Stomach smooth muscle (tissue), 2 donors: ENCODE measurements around the gene FLT4.

Experiments used
- H3K27ac ChIP-seq: one replicate; pipeline ENCODE4 v1.7.0; 2013; ENCODE audit warnings: mild to moderate bottlenecking, low read length, inconsistent platforms
- H3K27me3 ChIP-seq, 2 donors: one replicate each; pipeline ENCODE4 v1.7.0; 2013; ENCODE audit warnings: low read length in 2 of 2; ENCODE audit not compliant: insufficient read depth in 2 of 2, control insufficient read depth in 1 of 2
- H3K36me3 ChIP-seq, 2 donors: one replicate each; pipeline ENCODE4 v1.7.0; 2013; ENCODE audit warnings: low read length in 2 of 2; ENCODE audit not compliant: control insufficient read depth in 2 of 2, insufficient read depth in 2 of 2
- H3K4me1 ChIP-seq: one replicate; pipeline ENCODE4 v1.7.0; 2013; ENCODE audit warnings: low read length; ENCODE audit not compliant: control insufficient read depth, insufficient read depth
- H3K4me3 ChIP-seq, 2 donors: one replicate each; pipeline ENCODE4 v1.7.0; 2013; ENCODE audit warnings: low read length in 2 of 2
- H3K9ac ChIP-seq, 2 donors: one replicate each; pipeline ENCODE4 v1.7.0; 2013; ENCODE audit warnings: low read length in 2 of 2, mild to moderate bottlenecking in 1 of 2
- H3K9me3 ChIP-seq, 2 donors: one replicate each; pipeline ENCODE4 v1.7.0; 2013; ENCODE audit warnings: low read length in 2 of 2; ENCODE audit not compliant: control insufficient read depth in 2 of 2
- donor health status: healthy.
- donor health status: Pancreatic carcinoma.

Gene FLT4

GRCh38 chr5:180595381-180596114 is 53.9 kb downstream of the FLT4 start:
- H3K4me3 ChIP-seq: no peak overlapping the region
- no peak overlapping the region for H3K27ac ChIP-seq
- H3K36me3 ChIP-seq: no peaks in the 10 kb centered on the region
- H3K4me1 ChIP-seq: peaks cover 3% of the 10 kb centered on the region
- H3K9ac ChIP-seq: no peak overlapping the region
- peaks cover 14 to 20% of the 10 kb centered on the region in 2 donors for H3K27me3 ChIP-seq
- no peaks in the 10 kb centered on the region for H3K9me3 ChIP-seq

- Histone ChIP-seq H3K4me1 (peaks cover 3% of the 10 kb centered on the region), H3K27ac (no peak overlapping the region), H3K36me3 (no peaks in the 10 kb centered on the region), H3K9me3 (no peaks in the 10 kb centered on the region), H3K9ac (no peak overlapping the region), H3K27me3 (peaks cover 17 to 25% of the 10 kb centered on the region in 2 donors), H3K4me3 (no peak overlapping the region)
These were observed 54.4 kb downstream of the FLT4 start for GRCh38 chr5:180595046-180595379.

- Histone ChIP-seq H3K4me1 (peaks cover 3% of the 10 kb centered on the region), H3K36me3 (no peaks in the 10 kb centered on the region), H3K9ac (no peak overlapping the region), H3K27ac (no peak overlapping the region), H3K27me3 (peaks cover 22 to 31% of the 10 kb centered on the region in 2 donors), H3K9me3 (no peaks in the 10 kb centered on the region), H3K4me3 (no peak overlapping the region)
These were observed 54.9 kb downstream of the FLT4 start for GRCh38 chr5:180594311-180595045.

- no peak overlapping the region for H3K27ac ChIP-seq
These were observed 55.8 kb downstream of the FLT4 start for GRCh38 chr5:180593446-180594206.

GRCh38 chr5:180592176-180592575 is 57.2 kb downstream of the FLT4 start:
- H3K27ac ChIP-seq: no peak overlapping the region
- no peaks in the 10 kb centered on the region for H3K9me3 ChIP-seq
- H3K36me3 ChIP-seq: no peaks in the 10 kb centered on the region
- peaks cover 3% of the 10 kb centered on the region for H3K4me1 ChIP-seq
- H3K4me3 ChIP-seq: no peak overlapping the region
- H3K27me3 ChIP-seq: peaks cover 20 to 35% of the 10 kb centered on the region in 2 donors
- H3K9ac ChIP-seq: no peak overlapping the region

More at GRCh38 chr5:180593446-180594206, 55.8 kb downstream of the FLT4 start:
- Histone ChIP-seq H3K36me3 (no peaks in the 10 kb centered on the region), H3K27me3 (peaks cover 22 to 35% of the 10 kb centered on the region in 2 donors), H3K9ac (no peak overlapping the region), H3K4me1 (peaks cover 3% of the 10 kb centered on the region), H3K9me3 (no peaks in the 10 kb centered on the region), H3K4me3 (no peak overlapping the region)

- Histone ChIP-seq H3K27ac (no peak within 1 kb of the TSS), H3K4me1 (peaks cover 3% of the 10 kb centered on the region), H3K9ac (no peak within 1 kb of the TSS), H3K9me3 (no peaks in the 10 kb centered on the region), H3K4me3 (no peak within 1 kb of the TSS), H3K36me3 (no peaks in the 10 kb centered on the region), H3K27me3 (peaks cover 22 to 35% of the 10 kb centered on the region in 2 donors)
These were observed 58.0 kb downstream of the FLT4 start, which contains the start of gene SCGB3A1 for GRCh38 chr5:180591311-180591887. Gene SCGB3A1, minus strand, starts transcription at chr5:180591499. Its CDS starts 37 bp downstream, at chr5:180591462.

- H3K9ac ChIP-seq: no peak overlapping the region
- peaks cover 3% of the 10 kb centered on the region for H3K4me1 ChIP-seq
- H3K36me3 ChIP-seq: no peaks in the 10 kb centered on the region
- peaks cover 22 to 35% of the 10 kb centered on the region in 2 donors for H3K27me3 ChIP-seq
- H3K27ac ChIP-seq: no peak overlapping the region
- peaks cover 0 to under 1% of the 10 kb centered on the region in 2 donors for H3K9me3 ChIP-seq
- H3K4me3 ChIP-seq: no peak overlapping the region
These were observed 58.7 kb downstream of the FLT4 start for GRCh38 chr5:180590543-180591310.

GRCh38 chr5:180589771-180590542 is 59.4 kb downstream of the FLT4 start:
- H3K9me3 ChIP-seq: peaks cover 0 to 3% of the 10 kb centered on the region in 2 donors
- no peak overlapping the region for H3K9ac ChIP-seq
- H3K27ac ChIP-seq: no peak overlapping the region
- peaks cover 22 to 35% of the 10 kb centered on the region in 2 donors for H3K27me3 ChIP-seq
- H3K4me1 ChIP-seq: peaks cover 3% of the 10 kb centered on the region
- H3K4me3 ChIP-seq: no peak overlapping the region
- H3K36me3 ChIP-seq: no peaks in the 10 kb centered on the region

GRCh38 chr5:180586870-180587269 is 62.5 kb downstream of the FLT4 start:
- Histone ChIP-seq H3K9ac (no peak overlapping the region), H3K27me3 (peaks cover 10 to 27% of the 10 kb centered on the region in 2 donors), H3K4me3 (no peak overlapping the region)

More at GRCh38 chr5:180586870-180587269, 62.5 kb downstream of the FLT4 start:
- Histone ChIP-seq H3K27ac (no peak overlapping the region), H3K36me3 (no peaks in the 10 kb centered on the region), H3K9me3 (peaks cover 0 to 3% of the 10 kb centered on the region in 2 donors), H3K4me1 (peaks cover 3% of the 10 kb centered on the region)
